Hematopoietic multipotent progenitor cell treated with erythropoietin and hydrocortisone succinate and interleukin-3 and kit ligand, for 17 days (in vitro differentiated cells): Measurements from ENCODE around the gene RNF144A.
A peak's percentile ranks its signal among the peaks of the same experiment; 100 is the strongest.

ENCODE experiments used
- DNase-seq: peaks from one replicate; pipeline ENCODE4 v3.0.0-alpha.2; 2015; ENCODE audit warnings: low spot score

Gene RNF144A

GRCh38 chr2:7044253-7045250, 127.3 kb downstream of the RNF144A start:
- peak; percentile 83 for DNase-seq

GRCh38 chr2:7045601-7046590, 128.7 kb downstream of the RNF144A start:
- no peak for DNase-seq

- no peak for DNase-seq
These were observed 130.4 kb downstream of the RNF144A start for GRCh38 chr2:7047661-7048060.

- no peak for DNase-seq
These were observed 131.6 kb downstream of the RNF144A start for GRCh38 chr2:7048762-7049294.

- DNase-seq: no peak
These were observed 135.2 kb downstream of the RNF144A start for GRCh38 chr2:7052404-7052803.

- DNase-seq: no peak
These were observed 136.5 kb downstream of the RNF144A start for GRCh38 chr2:7053650-7054265.

GRCh38 chr2:7057865-7058400, 140.7 kb downstream of the RNF144A start:
- no peak for DNase-seq

- no peak for DNase-seq
These were observed 142.9 kb downstream of the RNF144A start for GRCh38 chr2:7060156-7060555.

- no peak for DNase-seq
These were observed 143.6 kb downstream of the RNF144A start for GRCh38 chr2:7060631-7061449.

- no peak for DNase-seq
These were observed 144.2 kb downstream of the RNF144A start for GRCh38 chr2:7061450-7061789.

- DNase-seq: no peak
These were observed 144.7 kb downstream of the RNF144A start for GRCh38 chr2:7061921-7062320.

- no peak for DNase-seq
These were observed 146.6 kb downstream of the RNF144A start for GRCh38 chr2:7063789-7064188.

- DNase-seq: no peak
These were observed 151.2 kb downstream of the RNF144A start for GRCh38 chr2:7068457-7068856.

- DNase-seq: no peak
These were observed 153.3 kb downstream of the RNF144A start for GRCh38 chr2:7070483-7070882.

- DNase-seq: no peak
These were observed 153.9 kb downstream of the RNF144A start for GRCh38 chr2:7071154-7071553.

- DNase-seq: no peak
These were observed 154.8 kb downstream of the RNF144A start for GRCh38 chr2:7071916-7072556.

GRCh38 chr2:7073901-7074300, 156.7 kb downstream of the RNF144A start:
- DNase-seq: no peak

- DNase-seq: no peak
These were observed 158.6 kb downstream of the RNF144A start for GRCh38 chr2:7075834-7076233.

GRCh38 chr2:7077660-7078267, 160.6 kb downstream of the RNF144A start:
- no peak for DNase-seq
